K562 (cell line): ENCODE measurements around the gene SPI1. TPM values are rescaled to one million over a fixed set of nuclear protein-coding genes. Genes with fewer than 3 reads are reported as not detected.

ENCODE experiments used
- ATAC-seq: fragments of 200-7000 bp; cut with Tn5 transposase; 3 replicates; pipeline ENCODE4 v1.9.1; 2020; ENCODE audit warnings: moderate library complexity
- BruUV-seq: library from RNA; stranded (reverse); fragments of 400-500 nt; replicated peaks from 2 replicates; lab custom pipeline; 2021; lab: Mats Ljungman, UMichigan
- CTCF ChIA-PET: fragments of 300-600 bp; formaldehyde crosslinking; extraction: SDS; loops from one replicate; lab custom pipeline; 2021; ENCODE audit warnings: low intra/inter-chr PET ratio; lab: Yijun Ruan, JAX
- POLR2A ChIA-PET: fragments of 300-600, 350-650 bp; sonication (Branson Sonifier 250); formaldehyde crosslinking; extraction: SDS; loops from one replicate; lab custom pipeline; 2021; ENCODE audit warnings: antibody characterized with exemption, inconsistent platforms; lab: Yijun Ruan, JAX
- DNase-seq, 4 experiments: peaks; one replicate each; pipeline versions ENCODE4 v3.0.0 to v3.0.0-alpha.2; 2011 to 2018; ENCODE audit warnings: low spot score in 3 of 4, mixed read lengths in 3 of 4; ENCODE audit errors: extremely low read depth in 1 of 4
- FAIRE-seq: peaks from 2 replicates; lab custom pipeline; 2011; peaks lifted over from hg19 to GRCh38; lab: Jason Lieb, UNC
- H2AFZ ChIP-seq: 2 replicates; pipeline ENCODE4 v1.6.0; 2011; ENCODE audit warnings: low read depth, low read length, control low read depth, inconsistent platforms
- H3K27ac ChIP-seq: fragments of 200-600 bp; 3 replicates; pipeline ENCODE4 v1.8.0; 2011; ENCODE audit warnings: low read depth, mild to moderate bottlenecking, control low read depth, inconsistent platforms, low read length, moderate library complexity, mixed read lengths; ENCODE audit errors: extremely low read depth
- H3K27me3 ChIP-seq, 2 experiments: fragments of 300-600 bp in 1 of 2; 2 replicates in 1 of 2; 3 replicates in 1 of 2; pipeline versions ENCODE4 v1.6.0 to v1.8.0; 2011; ENCODE audit warnings: inconsistent platforms in 2 of 2, low read length in 2 of 2, mild to moderate bottlenecking in 1 of 2, mixed read lengths in 1 of 2, moderate library complexity in 1 of 2; ENCODE audit not compliant: control insufficient read depth in 2 of 2, insufficient read depth in 2 of 2
- H3K36me3 ChIP-seq: fragments of 300-600 bp; 3 replicates; pipeline ENCODE4 v1.8.0; 2011; ENCODE audit warnings: mild to moderate bottlenecking, low read length, inconsistent platforms; ENCODE audit not compliant: control insufficient read depth, insufficient read depth
- H3K4me1 ChIP-seq, 2 experiments: fragments of 200-600 bp in 1 of 2; replicated peaks in 1 of 2; 2 replicates in 1 of 2; 3 replicates in 1 of 2; pipeline versions ENCODE4 v1.5.1 to v1.8.0; 2011; ENCODE audit warnings: inconsistent platforms in 2 of 2, low read length in 2 of 2, mild to moderate bottlenecking in 1 of 2, mixed read lengths in 1 of 2, moderate library complexity in 1 of 2; ENCODE audit not compliant: control insufficient read depth in 2 of 2, insufficient read depth in 2 of 2
- H3K4me2 ChIP-seq: 2 replicates; pipeline ENCODE4 v1.6.1; 2011; ENCODE audit warnings: low read length, control low read depth, inconsistent platforms, mixed read lengths; ENCODE audit not compliant: insufficient read depth
- H3K4me3 ChIP-seq: fragments of 200-600 bp; sonication (generic), shearing (Covaris generic); 2 replicates; pipeline ENCODE4 v1.5.1; 2016; ENCODE audit warnings: control low read depth, inconsistent platforms
- H3K79me2 ChIP-seq: fragments of 200-600 bp; 3 replicates; pipeline ENCODE4 v1.8.0; 2011; ENCODE audit warnings: low read length, inconsistent platforms; ENCODE audit not compliant: control insufficient read depth, insufficient read depth
- H3K9ac ChIP-seq, 2 experiments: 2 replicates each; pipeline versions ENCODE4 v1.6.0 to v1.6.1; 2011; ENCODE audit warnings: low read depth in 2 of 2, low read length in 2 of 2, control low read depth in 1 of 2, inconsistent platforms in 1 of 2, mild to moderate bottlenecking in 1 of 2, mixed read lengths in 1 of 2; ENCODE audit not compliant: insufficient read depth in 1 of 2
- H3K9me1 ChIP-seq: one replicate; pipeline ENCODE4 v1.6.0; 2011; ENCODE audit warnings: inconsistent platforms, mild to moderate bottlenecking, low read length, moderate library complexity; ENCODE audit not compliant: control insufficient read depth, insufficient read depth
- H3K9me3 ChIP-seq: replicated peaks from 2 replicates; pipeline ENCODE4 v1.5.1; 2011; ENCODE audit warnings: low read depth, low read length, inconsistent platforms; ENCODE audit not compliant: control insufficient read depth, insufficient read depth
- H4K20me1 ChIP-seq: replicated peaks from 2 replicates; pipeline ENCODE4 v1.6.1; 2011; ENCODE audit warnings: low read length, inconsistent platforms, mixed read lengths; ENCODE audit not compliant: control insufficient read depth, insufficient read depth
- ARID1B ChIP-seq: fragments of 450-650 bp; IDR thresholded peaks from 2 replicates; pipeline ENCODE4 v1.6.1; 2016; ENCODE audit warnings: antibody characterized with exemption, mild to moderate bottlenecking, inconsistent platforms
- FIP1L1 ChIP-seq: fragments of 200-400 bp; formaldehyde crosslinking; IDR thresholded peaks from 2 replicates; pipeline ENCODE4 v1.6.1; 2018; ENCODE audit warnings: mild to moderate bottlenecking, low read depth, low read length; ENCODE audit not compliant: poor library complexity, severe bottlenecking
- IRF2 ChIP-seq: sonication (generic); formaldehyde crosslinking; IDR thresholded peaks from 2 replicates; pipeline ENCODE4 v1.8.1; 2022; ENCODE audit warnings: mild to moderate bottlenecking, missing genetic modification reagents
- OTX1 ChIP-seq: fragments of 450-650 bp; formaldehyde crosslinking; IDR thresholded peaks from 2 replicates; pipeline ENCODE4 v1.4.0; 2022; ENCODE audit warnings: mild to moderate bottlenecking
- PRPF4 ChIP-seq: fragments of 200-400 bp; formaldehyde crosslinking; IDR thresholded peaks from one replicate; pipeline ENCODE4 v1.6.1; 2017; ENCODE audit warnings: low read length, low read depth, mild to moderate bottlenecking; ENCODE audit not compliant: insufficient read depth, poor library complexity, severe bottlenecking
- PTBP1 ChIP-seq: fragments of 200-400 bp; formaldehyde crosslinking; IDR thresholded peaks from 2 replicates; pipeline ENCODE4 v1.6.1; 2017; ENCODE audit warnings: low read depth, low read length
- RBM22 ChIP-seq: fragments of 200-400 bp; formaldehyde crosslinking; IDR thresholded peaks from 2 replicates; pipeline ENCODE4 v1.6.1; 2018; ENCODE audit warnings: low read length, low read depth; ENCODE audit not compliant: poor library complexity, severe bottlenecking
- RBM25 ChIP-seq: fragments of 200-400 bp; formaldehyde crosslinking; IDR thresholded peaks from 2 replicates; pipeline ENCODE4 v1.6.1; 2018; ENCODE audit warnings: low read length, low read depth, moderate library complexity; ENCODE audit not compliant: severe bottlenecking
- SMAD3 ChIP-seq: fragments of 450-650 bp; formaldehyde crosslinking; conservative IDR thresholded peaks from 2 replicates; pipeline ENCODE4 v1.4.0; 2020; ENCODE audit warnings: mild to moderate bottlenecking
- SMARCA5 ChIP-seq: fragments of 450-650 bp; IDR thresholded peaks from 2 replicates; pipeline ENCODE4 v1.6.1; 2016
- SREBF2 ChIP-seq: sonication (generic); formaldehyde crosslinking; IDR thresholded peaks from 2 replicates; pipeline ENCODE4 v1.4.0; 2020; ENCODE audit warnings: mild to moderate bottlenecking, missing genetic modification reagents
- ZC3H4 ChIP-seq: sonication (generic); formaldehyde crosslinking; IDR thresholded peaks from 2 replicates; pipeline ENCODE4 v1.9.0; 2021; ENCODE audit warnings: missing genetic modification reagents, borderline replicate concordance
- ZNF444 ChIP-seq: fragments of 250-450 bp; sonication (Bioruptor Pico); IDR thresholded peaks from 2 replicates; pipeline ENCODE4 v1.4.0; 2020; ENCODE audit warnings: mild to moderate bottlenecking, moderate library complexity
- WGBS: fragments of 100-300 bp; shearing (Covaris generic); methylation state at CpG from one replicate; pipeline ENCODE4 v1.1.6; 2016; ENCODE audit warnings: low coverage, mixed read lengths; ENCODE audit not compliant: insufficient coverage; ENCODE audit errors: missing lambda C conversion rate; 5-methylcytosine and 5-hydroxymethylcytosine counted together
- in situ Hi-C: fragments of 300-500 bp; cut with MboI; formaldehyde crosslinking; loops from 4 replicates; pipeline ENCODE4 v1.15.0; 2018; ENCODE audit warnings: inconsistent platforms, mixed read lengths
- intact Hi-C: fragments of 100-400 bp; cut with micrococcal nuclease; formaldehyde crosslinking; loops from 2 replicates; pipeline ENCODE4 v1.14.2; 2022
- polyA plus RNA-seq, 8 experiments: library from polyadenylated mRNA; depleted of rRNA in 4 of 8; stranded (reverse) in 5 of 8; unstranded in 3 of 8; fragments of >200 nt; fragmentation: Nextera tagmentation in 2 of 8; fragmentation: Illumina TruSeq in 1 of 8; extraction: Ambion mirVana in 2 of 8; extraction: Trizol in 1 of 8; gene quantifications; 2 replicates each; pipeline versions ENCODE4 v1.2.1 to v1.2.3, GENCODE V29; 2011 to 2014; ENCODE audit warnings: inconsistent platforms in 1 of 8, missing spikeins in 1 of 8
- total RNA-seq, 7 experiments: library from RNA; depleted of rRNA in 6 of 7; stranded (reverse); fragments of >200 nt in 6 of 7; fragmentation: Illumina TruSeq in 2 of 7; extraction: Trizol in 2 of 7; gene quantifications; 2 replicates each; pipeline versions ENCODE4 v1.2.1 to v1.2.3, GENCODE V29; 2011 to 2021; ENCODE audit warnings: low replicate concordance in 1 of 7
- TF ChIP-seq, protein P1 (sequence below): IDR thresholded peaks from 3 replicates; pipeline ENCODE4 v1.6.1; 2011; ENCODE audit warnings: borderline replicate concordance, mild to moderate bottlenecking; ENCODE audit not compliant: insufficient read length, insufficient read depth
- TF ChIP-seq, protein P2 (sequence below): fragments of 450-650 bp; formaldehyde crosslinking; IDR thresholded peaks from 2 replicates; pipeline ENCODE4 v1.4.0; 2022; ENCODE audit warnings: missing genetic modification characterization

SPI1 gene
- total and polyA plus RNA-seq, 9 of the 15 experiments (the other 6 are each of a cell fraction or from before 2014, with no cell fraction given) = 0.10 to 33.7 (median 10.3) TPM

DNA sequence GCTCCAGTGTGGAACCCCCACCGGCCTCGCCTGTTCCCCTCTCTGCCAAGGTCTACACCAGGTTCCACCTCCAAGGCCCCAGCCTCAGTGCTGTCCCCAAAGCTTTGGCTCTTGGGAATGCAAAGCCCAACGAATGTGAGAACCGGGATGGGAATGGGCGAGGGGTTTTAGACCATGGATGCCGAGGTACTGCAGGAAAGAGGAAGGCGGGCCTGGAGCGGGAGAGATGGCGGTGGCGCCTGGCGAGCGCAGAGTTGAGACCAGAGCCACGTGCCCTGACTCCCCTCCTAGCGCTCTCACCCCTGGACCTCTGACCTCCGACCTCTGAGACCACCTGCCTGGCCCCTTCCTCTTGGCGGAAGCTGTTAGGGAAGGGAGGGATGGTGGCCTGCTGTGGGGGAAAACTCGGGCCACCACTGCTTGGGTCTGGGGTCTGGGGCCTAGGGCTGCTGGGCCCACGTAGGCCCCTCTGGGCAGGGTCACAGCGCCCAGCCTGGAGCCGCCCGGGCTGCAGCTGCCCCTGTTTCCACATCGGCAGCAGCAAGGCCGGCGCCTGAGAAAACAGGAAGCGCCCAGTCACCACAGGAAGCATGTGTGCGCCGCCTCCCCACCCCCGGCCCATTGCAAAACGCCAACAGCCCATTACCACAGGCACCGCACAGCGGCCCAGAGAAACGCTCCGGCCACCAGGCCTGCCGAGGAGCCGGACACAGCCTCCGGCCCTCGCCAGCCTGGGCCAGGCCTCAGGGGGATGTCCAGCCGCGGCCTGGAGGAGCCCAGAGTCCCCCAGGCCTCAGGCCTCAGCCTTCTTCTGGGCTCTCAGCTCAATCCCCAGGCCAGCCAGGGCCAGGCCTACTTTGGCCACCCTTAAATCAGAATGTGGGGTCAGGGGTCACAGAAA, 16.2 kb upstream of the SPI1 start:
- Histone ChIP-seq H3K9ac (peak overlapping the region; percentile 64 to 86), H3K27ac (peak overlapping the region; percentile 87), H3K9me3 (no peaks in the 10 kb centered on the region), H3K4me3 (no peak overlapping the region), H3K9me1 (no peaks in the 10 kb centered on the region), H3K4me2 (no peak overlapping the region), H3K27me3 (no peaks in the 10 kb centered on the region), H3K4me1 (peaks cover 37 to 67% of the 10 kb centered on the region in 2 experiments), H2AFZ (peak overlapping the region; percentile 86), H3K36me3 (no peaks in the 10 kb centered on the region), H4K20me1 (no peaks in the 10 kb centered on the region), H3K79me2 (no peaks in the 10 kb centered on the region)
- intact Hi-C loops = no loop called here
- POLR2A ChIA-PET = interaction anchor here (1.0 to 1.7 kb wide), 3 partner anchors 9 to 21 kb away, joined by 5 to 6 read pairs (median 5); no protein-coding TSS in a partner anchor
- DNase-seq = peak; percentile 64 to 73 (median 67)
- peak; percentile 32 for FAIRE-seq
- no TSS peak for BruUV-seq
- 58% methylated on average over 39 of the region's 39 CpGs for WGBS
- in situ Hi-C loops = no loop called here
- peak; percentile 56 for ATAC-seq
- CTCF ChIA-PET = no interaction called here
- TF ChIP-seq ZC3H4 (no peak), RBM22 (no peak), SREBF2 (CRISPR knock-in tag) (no peak), IRF2 (CRISPR knock-in tag) (no peak), ARID1B (peak; percentile 42), RBM25 (no peak), SMAD3 (CRISPR knock-in tag) (no peak), SMARCA5 (no peak), PRPF4 (peak; percentile 62), OTX1 (no peak), ZNF444 (CRISPR knock-in tag) (peak; percentile 9; the same call in 1 of the 2 replicates), FIP1L1 (peak; percentile 23), PTBP1 (no peak)
- TF ChIP-seq, protein P1, sequence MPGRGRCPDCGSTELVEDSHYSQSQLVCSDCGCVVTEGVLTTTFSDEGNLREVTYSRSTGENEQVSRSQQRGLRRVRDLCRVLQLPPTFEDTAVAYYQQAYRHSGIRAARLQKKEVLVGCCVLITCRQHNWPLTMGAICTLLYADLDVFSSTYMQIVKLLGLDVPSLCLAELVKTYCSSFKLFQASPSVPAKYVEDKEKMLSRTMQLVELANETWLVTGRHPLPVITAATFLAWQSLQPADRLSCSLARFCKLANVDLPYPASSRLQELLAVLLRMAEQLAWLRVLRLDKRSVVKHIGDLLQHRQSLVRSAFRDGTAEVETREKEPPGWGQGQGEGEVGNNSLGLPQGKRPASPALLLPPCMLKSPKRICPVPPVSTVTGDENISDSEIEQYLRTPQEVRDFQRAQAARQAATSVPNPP = no peak
- TF ChIP-seq, protein P2, sequence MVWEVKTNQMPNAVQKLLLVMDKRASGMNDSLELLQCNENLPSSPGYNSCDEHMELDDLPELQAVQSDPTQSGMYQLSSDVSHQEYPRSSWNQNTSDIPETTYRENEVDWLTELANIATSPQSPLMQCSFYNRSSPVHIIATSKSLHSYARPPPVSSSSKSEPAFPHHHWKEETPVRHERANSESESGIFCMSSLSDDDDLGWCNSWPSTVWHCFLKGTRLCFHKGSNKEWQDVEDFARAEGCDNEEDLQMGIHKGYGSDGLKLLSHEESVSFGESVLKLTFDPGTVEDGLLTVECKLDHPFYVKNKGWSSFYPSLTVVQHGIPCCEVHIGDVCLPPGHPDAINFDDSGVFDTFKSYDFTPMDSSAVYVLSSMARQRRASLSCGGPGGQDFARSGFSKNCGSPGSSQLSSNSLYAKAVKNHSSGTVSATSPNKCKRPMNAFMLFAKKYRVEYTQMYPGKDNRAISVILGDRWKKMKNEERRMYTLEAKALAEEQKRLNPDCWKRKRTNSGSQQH (CRISPR knock-in tag) = no peak
